ENCODE data around the gene EPHA10. TPM values are rescaled to one million over a fixed set of nuclear protein-coding genes. Genes with fewer than 3 reads are reported as not detected.
A peak's percentile ranks its signal among the peaks of the same experiment; 100 is the strongest.
"Not testable (repeated sequence)": the region's sequence is repeated elsewhere in the genome, so short reads cannot be mapped to it uniquely, and the experiment has no call there.

Gene EPHA10
- total RNA-seq, 2 donors from 2014 or later, result 0.74 to 1.00 TPM

- Mint-ChIP-seq H3K27ac (peak overlapping the region; percentile 41), H3K27me3 (ENCODE audit: low read depth) (peaks cover 39% of the 10 kb centered on the region), H3K4me1 (ENCODE audit: low read depth) (peaks cover 20% of the 10 kb centered on the region), H3K4me3 (peak overlapping the region; percentile 56 to 84), H3K36me3 (ENCODE audit: insufficient read depth in 2 of 2) (peaks cover 2 to 3% of the 10 kb centered on the region in 2 donors), H3K9me3 (no peaks in the 10 kb centered on the region)
- DNase-seq (no peak), ATAC-seq (replicated peaks in 1 of 2) (peak; percentile 54 to 59)
Measured at GRCh38 chr1:37794372-37795339, 29.7 kb upstream of the EPHA10 start.

- H3K36me3 Mint-ChIP-seq (ENCODE audit: insufficient read depth in 2 of 2), result peaks cover 0 to 2% of the 10 kb centered on the region in 2 donors
- no peaks in the 10 kb centered on the region for H3K9me3 Mint-ChIP-seq
- ATAC-seq (replicated peaks in 1 of 2) (peak; percentile 81 to 86), DNase-seq (peak; percentile 52 to 65)
- H3K27ac Mint-ChIP-seq, result no peak within 1 kb of the TSS
- peaks cover 43% of the 10 kb centered on the region for H3K27me3 Mint-ChIP-seq (ENCODE audit: low read depth)
- peak within 1 kb of the TSS; percentile 72 to 84 for H3K4me3 Mint-ChIP-seq
- H3K4me1 Mint-ChIP-seq (ENCODE audit: low read depth), result peaks cover 20% of the 10 kb centered on the region
Measured at GRCh38 chr1:37793773-37794371, 29.0 kb upstream of the EPHA10 start, which contains the start of gene MANEAL. Gene MANEAL (plus strand): TSS chr1:37793847. CDS start chr1:37794183, 336 bp downstream.

GRCh38 chr1:37792943-37793686 lies 28.2 kb upstream of the EPHA10 start:
- H3K4me1 Mint-ChIP-seq (ENCODE audit: low read depth), result peaks cover 20% of the 10 kb centered on the region
- DNase-seq (no peak), ATAC-seq (replicated peaks in 1 of 2) (no peak)
- H3K36me3 Mint-ChIP-seq (ENCODE audit: insufficient read depth in 2 of 2), result peaks cover 0 to under 1% of the 10 kb centered on the region in 2 donors
- H3K27me3 Mint-ChIP-seq (ENCODE audit: low read depth), result peaks cover 51% of the 10 kb centered on the region
- no peak overlapping the region for H3K27ac Mint-ChIP-seq
- no peaks in the 10 kb centered on the region for H3K9me3 Mint-ChIP-seq
- peak overlapping the region; percentile 46 to 56 for H3K4me3 Mint-ChIP-seq

- ATAC-seq (replicated peaks in 1 of 2) (no peak), DNase-seq (no peak)
- Mint-ChIP-seq H3K4me1 (ENCODE audit: low read depth) (peaks cover 3% of the 10 kb centered on the region), H3K36me3 (ENCODE audit: insufficient read depth in 2 of 2) (no peaks in the 10 kb centered on the region), H3K27me3 (ENCODE audit: low read depth) (peaks cover 38% of the 10 kb centered on the region), H3K4me3 (no peak overlapping the region), H3K27ac (no peak overlapping the region), H3K9me3 (no peaks in the 10 kb centered on the region)
Measured at GRCh38 chr1:37782491-37782890, 17.6 kb upstream of the EPHA10 start.

- no peaks in the 10 kb centered on the region for H3K9me3 Mint-ChIP-seq
- H3K36me3 Mint-ChIP-seq (ENCODE audit: insufficient read depth in 2 of 2), result no peaks in the 10 kb centered on the region
- H3K27ac Mint-ChIP-seq, result no peak overlapping the region
- DNase-seq, result no peak
- peaks cover 12% of the 10 kb centered on the region for H3K4me1 Mint-ChIP-seq (ENCODE audit: low read depth)
- ATAC-seq (replicated peaks in 1 of 2), result no peak
- no peak overlapping the region for H3K4me3 Mint-ChIP-seq
- H3K27me3 Mint-ChIP-seq (ENCODE audit: low read depth), result peaks cover 25% of the 10 kb centered on the region
Measured at GRCh38 chr1:37778654-37779053, 13.7 kb upstream of the EPHA10 start.

GRCh38 chr1:37776946-37777516 lies 12.1 kb upstream of the EPHA10 start:
- peak; percentile 15 to 27 for DNase-seq
- peaks cover 33% of the 10 kb centered on the region for H3K27me3 Mint-ChIP-seq (ENCODE audit: low read depth)
- H3K27ac Mint-ChIP-seq, result no peak overlapping the region
- peak; percentile 28 to 34 for ATAC-seq (replicated peaks in 1 of 2)
- peaks cover 12% of the 10 kb centered on the region for H3K4me1 Mint-ChIP-seq (ENCODE audit: low read depth)
- H3K9me3 Mint-ChIP-seq, result no peaks in the 10 kb centered on the region
- no peaks in the 10 kb centered on the region for H3K36me3 Mint-ChIP-seq (ENCODE audit: insufficient read depth in 2 of 2)
- H3K4me3 Mint-ChIP-seq, result no peak overlapping the region

GRCh38 chr1:37771440-37771839 lies 6.5 kb upstream of the EPHA10 start:
- not testable (repeated sequence) for ATAC-seq (replicated peaks in 1 of 2); H3K27ac Mint-ChIP-seq; H3K9me3 Mint-ChIP-seq; DNase-seq; H3K4me3 Mint-ChIP-seq; H3K36me3 Mint-ChIP-seq (ENCODE audit: insufficient read depth in 2 of 2); H3K4me1 Mint-ChIP-seq (ENCODE audit: low read depth)
- H3K27me3 Mint-ChIP-seq (ENCODE audit: low read depth), result peaks cover 46% of the 10 kb centered on the region

- H3K27me3 Mint-ChIP-seq (ENCODE audit: low read depth), result peaks cover 74% of the 10 kb centered on the region
- no peak for ATAC-seq (replicated peaks in 1 of 2)
- no peak overlapping the region for H3K27ac Mint-ChIP-seq
- peaks cover 22% of the 10 kb centered on the region for H3K4me1 Mint-ChIP-seq (ENCODE audit: low read depth)
- H3K9me3 Mint-ChIP-seq, result no peaks in the 10 kb centered on the region
- H3K4me3 Mint-ChIP-seq, result no peak overlapping the region
- H3K36me3 Mint-ChIP-seq (ENCODE audit: insufficient read depth in 2 of 2), result peaks cover 1 to 7% of the 10 kb centered on the region in 2 donors
- DNase-seq, result no peak
Measured at GRCh38 chr1:37767488-37767887, 2.6 kb upstream of the EPHA10 start.

GRCh38 chr1:37765916-37766664 lies 1.2 kb upstream of the EPHA10 start:
- H3K27ac Mint-ChIP-seq, result no peak overlapping the region
- peak overlapping the region; percentile 70 to 77 for H3K4me3 Mint-ChIP-seq
- DNase-seq (peak; percentile 40 to 44), ATAC-seq (replicated peaks in 1 of 2) (peak; percentile 79 to 83)
- H3K9me3 Mint-ChIP-seq, result no peaks in the 10 kb centered on the region
- H3K4me1 Mint-ChIP-seq (ENCODE audit: low read depth), result peaks cover 22% of the 10 kb centered on the region
- H3K27me3 Mint-ChIP-seq (ENCODE audit: low read depth), result peaks cover 84% of the 10 kb centered on the region
- peaks cover 1 to 7% of the 10 kb centered on the region in 2 donors for H3K36me3 Mint-ChIP-seq (ENCODE audit: insufficient read depth in 2 of 2)

GRCh38 chr1:37764414-37764825 lies 500 bp downstream of the EPHA10 start:
- ATAC-seq (replicated peaks in 1 of 2), result peak in 1 of 2 donors; percentile 40
- H3K4me1 Mint-ChIP-seq (ENCODE audit: low read depth), result peaks cover 22% of the 10 kb centered on the region

GRCh38 chr1:37763791-37764413 lies 1.0 kb downstream of the EPHA10 start:
- DNase-seq (no peak), ATAC-seq (replicated peaks in 1 of 2) (no peak)
- H3K4me1 Mint-ChIP-seq (ENCODE audit: low read depth), result peaks cover 22% of the 10 kb centered on the region
- H3K27ac Mint-ChIP-seq, result no peak overlapping the region
- H3K4me3 Mint-ChIP-seq, result no peak overlapping the region
- H3K9me3 Mint-ChIP-seq, result no peaks in the 10 kb centered on the region
- H3K36me3 Mint-ChIP-seq (ENCODE audit: insufficient read depth in 2 of 2), result peaks cover 1 to 7% of the 10 kb centered on the region in 2 donors
- H3K27me3 Mint-ChIP-seq (ENCODE audit: low read depth), result peaks cover 72% of the 10 kb centered on the region

More at GRCh38 chr1:37764414-37764825, 500 bp downstream of the EPHA10 start:
- Mint-ChIP-seq H3K4me3 (peak overlapping the region in 1 of 2 donors; percentile 61), H3K9me3 (no peaks in the 10 kb centered on the region), H3K36me3 (ENCODE audit: insufficient read depth in 2 of 2) (peaks cover 1 to 7% of the 10 kb centered on the region in 2 donors), H3K27me3 (ENCODE audit: low read depth) (peaks cover 74% of the 10 kb centered on the region), H3K27ac (no peak overlapping the region)
- DNase-seq, result peak; percentile 43 to 65

All from activated T-cell treated with anti-CD3 and anti-CD28 coated beads, Interleukin-2, amount 50 U/mL, for 72 hours (primary cell).